Right lobe of liver (tissue), 4 donors: ENCODE data around the gene ZFP28.

ENCODE experiments used
- CTCF ChIP-seq, 4 donors: fragments of 200-600 bp in 3 of 4; fragments of 450-650 bp in 1 of 4; IDR thresholded peaks; one replicate each; pipeline versions ENCODE4 v1.5.1 to v1.8.0; 2016 to 2022; ENCODE audit warnings: antibody characterized with exemption in 4 of 4, mild to moderate bottlenecking in 2 of 4
- POLR2A ChIP-seq: fragments of 450-650 bp; IDR thresholded peaks from one replicate; pipeline ENCODE4 v1.6.1; 2017; ENCODE audit warnings: antibody characterized with exemption, mild to moderate bottlenecking
- donor health status: DM: no; HTN: no; CAD: no.
- donor health status: DM: no; HTN: no; CAD: no.
- donor health status: DM: no; HTN: yes; CAD: no.

DNA sequence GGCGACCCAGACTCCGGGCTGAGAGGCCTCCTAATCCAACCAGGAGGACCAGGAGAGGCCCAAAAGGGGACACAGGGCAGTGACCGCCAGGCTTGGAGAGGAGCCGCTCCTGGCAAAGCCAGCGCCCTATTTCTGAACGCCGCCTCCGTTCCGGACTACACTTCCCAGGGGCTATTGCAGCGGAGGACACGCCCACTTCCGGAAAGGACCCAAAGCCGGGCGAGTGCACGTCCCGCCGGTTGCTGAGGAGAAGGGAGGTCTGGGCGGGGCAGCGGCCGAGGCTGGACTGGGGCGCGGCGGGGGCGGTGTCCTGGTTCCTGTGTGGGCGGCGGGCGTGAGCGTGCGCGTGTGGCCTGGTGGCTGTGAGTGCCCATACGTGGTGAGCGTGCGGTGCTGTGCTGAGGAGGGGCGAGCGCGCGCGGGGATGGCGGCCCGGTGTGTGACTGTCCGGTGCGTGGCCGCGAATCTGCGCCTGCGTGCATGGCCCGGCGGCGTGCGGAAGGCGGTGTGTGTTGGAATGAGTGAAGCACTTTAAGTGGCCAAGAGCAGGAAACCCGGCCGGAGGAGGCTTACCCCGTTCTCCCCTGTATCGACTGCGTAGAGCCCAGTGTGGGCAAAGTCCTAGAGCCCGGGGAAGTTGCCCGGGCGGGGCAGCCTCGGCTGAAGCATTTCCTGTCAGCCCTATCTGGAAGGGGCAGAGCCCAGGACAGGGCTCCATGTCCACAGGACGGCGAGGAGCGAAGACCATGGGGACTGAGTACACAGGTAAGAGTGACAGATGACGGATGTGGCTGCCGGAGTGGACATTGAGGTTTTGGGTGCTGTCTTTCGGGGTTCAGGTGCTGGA, 28.7 kb downstream of the ZFP28 start, which contains the start of gene ZNF470:
- TF ChIP-seq CTCF (IDR thresholded peaks at IDR 0.05), result no peak
- TF ChIP-seq POLR2A, result peak; percentile 59
